Measurements from ENCODE around the gene NPFFR2.
"Not testable (repeated sequence)": the region's sequence is repeated elsewhere in the genome, so short reads cannot be mapped to it uniquely, and the experiment has no call there.

The NPFFR2 gene

GRCh38 chr4:72112514-72113156, 80.8 kb downstream of the NPFFR2 start:
- no peak for DNase-seq

- DNase-seq: no peak
Observed at GRCh38 chr4:72118017-72118416, 86.2 kb downstream of the NPFFR2 start.

- DNase-seq: no peak
Observed at GRCh38 chr4:72119946-72120345, 88.1 kb downstream of the NPFFR2 start.

GRCh38 chr4:72128741-72129140, 96.9 kb downstream of the NPFFR2 start:
- no peak for DNase-seq

- DNase-seq: no peak
Observed at GRCh38 chr4:72136429-72136828, 104.6 kb downstream of the NPFFR2 start.

GRCh38 chr4:72139997-72140396, 108.2 kb downstream of the NPFFR2 start:
- DNase-seq: not testable (repeated sequence)

GRCh38 chr4:72144241-72144640, 112.4 kb downstream of the NPFFR2 start:
- no peak for DNase-seq

- DNase-seq: no peak
Observed at GRCh38 chr4:72152731-72153130, 120.9 kb downstream of the NPFFR2 start.

GRCh38 chr4:72153634-72154033, 121.8 kb downstream of the NPFFR2 start:
- not testable (repeated sequence) for DNase-seq

- not testable (repeated sequence) for DNase-seq
Observed at GRCh38 chr4:72169285-72169684, 137.5 kb downstream of the NPFFR2 start.

GRCh38 chr4:72169861-72170260, 138.1 kb downstream of the NPFFR2 start:
- no peak for DNase-seq

GRCh38 chr4:72171761-72172160, 140.0 kb downstream of the NPFFR2 start:
- DNase-seq: no peak

GRCh38 chr4:72179342-72179741, 147.5 kb downstream of the NPFFR2 start:
- no peak for DNase-seq

- DNase-seq: no peak
Observed at GRCh38 chr4:72186714-72187113, 154.9 kb downstream of the NPFFR2 start.

- DNase-seq: no peak
Observed at GRCh38 chr4:72194046-72194445, 162.2 kb downstream of the NPFFR2 start.

GRCh38 chr4:72194453-72194852, 162.7 kb downstream of the NPFFR2 start:
- no peak for DNase-seq

Data from NCI-H446 (cell line).